ENCODE data around the gene KSR2.
"Not testable (repeated sequence)": the region's sequence is repeated elsewhere in the genome, so short reads cannot be mapped to it uniquely, and the experiment has no call there.

KSR2 gene

DNA sequence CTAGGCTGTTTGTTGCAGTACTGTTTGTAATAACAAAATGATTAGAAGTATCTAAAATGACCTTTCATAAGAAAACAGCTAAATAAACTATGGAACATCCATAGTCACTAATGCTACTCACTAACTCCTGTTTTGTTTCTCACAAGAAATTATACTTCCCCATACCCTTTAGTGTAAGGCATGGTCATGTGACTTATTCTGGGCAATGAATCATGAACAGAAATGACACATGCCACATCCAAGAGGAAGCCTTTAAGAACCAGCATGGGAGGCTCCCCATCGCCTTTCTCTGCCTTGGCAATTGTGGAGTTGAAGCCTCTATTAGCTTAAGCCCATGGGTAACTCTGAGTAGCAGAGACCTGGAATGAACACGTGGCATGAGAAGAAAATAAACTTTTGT is 49.3 kb downstream of the KSR2 start:
- ATAC-seq: peak; percentile 42
- no peak overlapping the region for H3K27ac Mint-ChIP-seq
- H3K36me3 Mint-ChIP-seq: no peaks in the 10 kb centered on the region
- H3K4me1 Mint-ChIP-seq: no peaks in the 10 kb centered on the region
- no peak for DNase-seq (ENCODE audit: low spot score in 2 of 2)
- no peaks in the 10 kb centered on the region for H3K9me3 Mint-ChIP-seq
- no peak overlapping the region for H3K4me3 Mint-ChIP-seq

DNA sequence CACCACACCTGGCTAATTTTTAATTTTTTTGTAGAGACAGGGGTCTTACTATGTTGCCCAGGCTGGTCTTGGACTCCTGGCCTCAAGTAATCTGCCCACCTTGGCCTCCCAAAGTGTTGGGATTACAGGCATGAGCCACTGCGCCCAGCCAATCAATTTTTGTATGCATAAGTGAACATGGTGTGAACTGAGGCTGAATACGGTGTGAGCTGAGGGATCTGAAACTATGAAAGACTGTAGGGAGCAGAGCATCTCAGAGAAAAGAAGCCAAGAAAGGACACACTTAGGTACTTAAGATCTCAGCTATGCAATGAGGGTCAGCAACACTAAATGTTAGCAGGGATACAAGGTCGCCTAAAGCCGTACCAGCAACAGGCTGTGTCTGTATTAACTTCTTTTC is 54.1 kb downstream of the KSR2 start:
- H3K4me3 Mint-ChIP-seq: no peak overlapping the region
- H3K36me3 Mint-ChIP-seq: no peaks in the 10 kb centered on the region
- DNase-seq (ENCODE audit: low spot score in 2 of 2): no peak
- H3K9me3 Mint-ChIP-seq: peaks cover 9% of the 10 kb centered on the region
- H3K4me1 Mint-ChIP-seq: no peaks in the 10 kb centered on the region
- no peak overlapping the region for H3K27ac Mint-ChIP-seq
- no peak for ATAC-seq

DNA sequence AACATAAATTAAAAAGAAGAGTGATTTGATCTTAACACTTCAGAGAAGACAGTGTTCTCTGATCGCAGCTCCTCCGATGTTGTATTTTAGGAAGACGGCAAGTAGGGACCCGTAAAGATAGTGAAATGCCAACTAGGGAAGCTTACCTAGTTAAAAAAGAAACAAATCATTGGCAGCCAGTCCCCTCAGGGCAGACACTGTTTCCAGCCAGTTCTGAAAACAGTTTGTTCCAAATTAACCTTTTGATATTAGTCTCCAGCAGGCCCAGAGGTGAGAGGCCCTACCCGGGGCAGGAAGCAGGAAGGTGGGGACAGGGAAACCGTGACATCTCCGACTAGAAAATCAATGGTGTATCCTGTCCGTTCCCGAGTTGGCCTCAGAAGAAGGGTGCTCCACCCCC is 56.0 kb downstream of the KSR2 start:
- no peaks in the 10 kb centered on the region for H3K4me1 Mint-ChIP-seq
- no peak overlapping the region for H3K4me3 Mint-ChIP-seq
- DNase-seq (ENCODE audit: low spot score in 2 of 2) (no peak), ATAC-seq (no peak)
- no peaks in the 10 kb centered on the region for H3K36me3 Mint-ChIP-seq
- peaks cover 9% of the 10 kb centered on the region for H3K9me3 Mint-ChIP-seq
- H3K27ac Mint-ChIP-seq: no peak overlapping the region

DNA sequence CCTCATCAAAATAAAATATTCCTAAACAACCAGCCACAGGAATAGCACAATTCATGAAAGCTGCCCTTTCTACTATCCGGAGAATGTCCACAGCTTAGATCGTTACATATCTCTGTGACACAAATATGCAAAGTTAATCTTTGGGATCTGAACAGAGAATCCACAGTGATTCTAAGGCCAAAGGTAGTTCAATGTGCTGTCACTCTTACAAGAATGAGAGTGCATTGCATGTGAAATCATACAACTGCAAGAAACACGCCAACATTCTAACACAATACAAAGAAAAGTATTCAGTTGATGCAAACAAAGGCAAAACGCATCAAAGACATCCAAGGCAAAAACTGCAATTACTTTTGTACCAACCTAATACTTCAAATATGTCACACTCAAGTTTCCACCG is 60.4 kb downstream of the KSR2 start:
- H3K4me1 Mint-ChIP-seq: no peaks in the 10 kb centered on the region
- ATAC-seq (no peak), DNase-seq (ENCODE audit: low spot score in 2 of 2) (no peak)
- no peak overlapping the region for H3K27ac Mint-ChIP-seq
- H3K4me3 Mint-ChIP-seq: no peak overlapping the region
- no peaks in the 10 kb centered on the region for H3K36me3 Mint-ChIP-seq
- H3K9me3 Mint-ChIP-seq: peaks cover 9% of the 10 kb centered on the region

DNA sequence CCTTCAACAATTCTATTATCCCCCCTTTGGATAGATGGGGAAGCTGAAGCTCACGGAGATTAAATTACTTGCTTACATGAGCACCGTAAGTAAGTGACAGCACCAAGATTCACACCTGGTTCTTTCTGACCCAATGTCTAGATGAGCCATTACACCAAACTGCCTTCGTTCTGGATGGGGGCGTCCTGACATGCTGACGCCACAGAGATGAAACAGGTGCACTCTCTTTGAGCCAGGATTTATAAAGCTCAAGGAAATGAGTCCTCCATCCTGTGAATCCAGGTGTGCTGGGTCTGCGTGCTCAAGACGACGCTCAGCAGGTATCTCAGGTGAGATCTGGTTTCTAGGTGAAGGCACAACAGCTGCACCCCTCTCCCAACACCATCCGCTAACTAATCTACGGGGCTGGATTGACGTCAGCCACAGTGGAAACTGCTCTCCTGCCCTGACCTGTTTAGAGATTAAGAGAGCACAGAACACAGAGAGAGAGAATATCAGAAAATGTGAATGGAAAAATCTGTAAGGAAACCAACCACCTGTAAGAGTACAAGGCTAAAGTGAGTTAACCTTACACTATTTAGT is 61.6 kb downstream of the KSR2 start:
- DNase-seq (ENCODE audit: low spot score in 2 of 2) (no peak), ATAC-seq (no peak)
- H3K27ac Mint-ChIP-seq: no peak overlapping the region
- H3K4me3 Mint-ChIP-seq: no peak overlapping the region
- H3K36me3 Mint-ChIP-seq: no peaks in the 10 kb centered on the region
- no peaks in the 10 kb centered on the region for H3K4me1 Mint-ChIP-seq
- H3K9me3 Mint-ChIP-seq: peaks cover 9% of the 10 kb centered on the region

DNA sequence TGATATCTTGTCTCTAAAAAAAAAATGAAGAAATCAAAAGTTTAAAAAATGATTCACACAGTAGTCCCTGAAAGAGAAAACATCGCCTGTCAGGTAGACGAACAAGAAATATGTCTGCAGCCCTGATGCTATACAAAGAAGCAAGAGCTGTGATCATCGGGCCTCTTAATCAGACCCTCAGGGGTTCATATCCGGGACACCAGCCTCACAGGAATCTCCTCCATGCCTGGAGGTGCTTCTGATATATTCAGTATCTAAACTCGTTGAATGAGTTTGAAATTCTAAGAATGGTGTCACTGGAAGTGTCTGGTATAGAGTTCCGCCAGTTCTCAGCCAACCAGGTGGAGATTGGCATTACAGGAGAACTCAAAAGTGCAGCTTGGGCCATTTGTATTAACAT is 64.7 kb downstream of the KSR2 start:
- H3K27ac Mint-ChIP-seq: no peak overlapping the region

DNA sequence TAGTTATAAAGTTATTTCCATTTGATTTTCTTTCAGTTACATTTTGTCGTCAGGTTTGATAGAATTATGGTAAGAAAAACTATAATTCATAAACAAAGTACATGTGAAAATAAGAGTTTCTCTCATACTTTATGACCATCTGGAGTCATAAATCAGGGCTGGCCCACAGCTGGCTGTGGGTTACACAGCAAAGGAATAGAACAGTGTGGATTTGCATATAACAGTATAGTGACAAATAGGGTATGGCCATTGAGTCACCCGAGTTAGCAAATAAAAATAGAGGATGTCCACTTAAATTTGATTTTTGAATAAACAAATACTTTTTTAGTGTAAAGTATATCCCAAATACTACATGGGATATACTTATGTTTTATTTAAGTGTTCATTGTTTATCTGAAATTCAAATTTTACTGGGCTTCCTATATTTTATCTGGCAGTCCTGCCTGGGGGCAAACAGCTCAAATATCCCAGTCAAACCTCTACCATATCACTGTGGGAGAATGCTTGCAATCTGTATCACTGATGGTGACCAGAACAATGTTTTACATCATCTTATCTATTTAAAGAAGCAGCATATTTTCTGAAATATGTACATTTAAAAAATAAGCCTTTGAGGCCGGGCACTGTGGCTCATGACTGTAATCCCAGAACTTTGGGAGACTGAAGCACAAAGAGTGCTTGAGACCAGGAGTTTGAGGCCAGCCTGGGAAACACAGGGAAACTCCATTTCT is 65.5 kb downstream of the KSR2 start:
- Mint-ChIP-seq H3K36me3 (no peaks in the 10 kb centered on the region), H3K4me1 (no peaks in the 10 kb centered on the region), H3K4me3 (no peak overlapping the region), H3K27ac (no peak overlapping the region), H3K9me3 (no peaks in the 10 kb centered on the region)
- ATAC-seq (no peak), DNase-seq (ENCODE audit: low spot score in 2 of 2) (no peak)

More for the DNA sequence above, 64.7 kb downstream of the KSR2 start:
- Mint-ChIP-seq H3K4me1 (no peaks in the 10 kb centered on the region), H3K36me3 (no peaks in the 10 kb centered on the region), H3K4me3 (no peak overlapping the region), H3K9me3 (no peaks in the 10 kb centered on the region)
- DNase-seq (ENCODE audit: low spot score in 2 of 2): no peak
- ATAC-seq: no peak

DNA sequence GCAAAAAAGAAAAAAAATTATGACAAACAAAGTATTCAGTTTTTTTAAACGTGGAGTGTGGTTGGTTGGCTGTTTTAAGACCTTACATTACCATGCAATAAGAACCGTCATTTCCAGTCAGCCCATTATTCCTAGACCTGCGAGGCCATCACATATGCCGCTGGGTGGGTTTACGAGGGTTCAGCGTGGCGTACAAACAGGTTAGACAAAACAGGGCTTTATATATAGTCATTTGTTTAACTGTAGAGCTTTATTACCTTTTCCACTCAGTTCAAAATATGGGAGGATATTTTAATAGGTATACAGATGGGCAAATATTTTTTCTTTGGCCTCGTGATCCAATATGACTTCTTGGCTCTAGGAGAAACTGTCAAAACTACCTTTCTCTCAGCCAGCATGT is 67.2 kb downstream of the KSR2 start:
- Mint-ChIP-seq H3K27ac (no peak overlapping the region), H3K36me3 (no peaks in the 10 kb centered on the region), H3K9me3 (no peaks in the 10 kb centered on the region), H3K4me1 (no peaks in the 10 kb centered on the region), H3K4me3 (no peak overlapping the region)
- DNase-seq (ENCODE audit: low spot score in 2 of 2) (no peak), ATAC-seq (no peak)

DNA sequence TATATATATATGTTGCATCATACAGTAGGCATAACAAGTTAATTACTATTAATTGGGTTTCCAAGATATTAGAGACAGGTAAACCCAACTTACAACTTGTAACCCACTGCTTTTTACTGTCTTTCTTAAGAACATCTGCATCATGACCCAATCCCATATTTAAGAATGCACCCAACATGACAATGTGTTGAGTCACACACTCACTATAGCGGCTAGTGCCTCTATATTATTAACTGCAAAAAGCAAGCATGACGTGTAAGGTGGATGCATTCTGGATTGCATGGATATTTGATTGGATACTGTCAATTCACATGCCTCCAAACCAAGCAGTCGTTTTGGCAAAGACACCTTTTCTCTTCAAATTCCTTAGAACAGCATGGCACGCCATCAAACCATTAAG is 68.2 kb downstream of the KSR2 start:
- Mint-ChIP-seq H3K9me3 (no peaks in the 10 kb centered on the region), H3K36me3 (no peaks in the 10 kb centered on the region), H3K27ac (no peak overlapping the region), H3K4me1 (no peaks in the 10 kb centered on the region), H3K4me3 (no peak overlapping the region)
- no peak for ATAC-seq
- DNase-seq (ENCODE audit: low spot score in 2 of 2): no peak

DNA sequence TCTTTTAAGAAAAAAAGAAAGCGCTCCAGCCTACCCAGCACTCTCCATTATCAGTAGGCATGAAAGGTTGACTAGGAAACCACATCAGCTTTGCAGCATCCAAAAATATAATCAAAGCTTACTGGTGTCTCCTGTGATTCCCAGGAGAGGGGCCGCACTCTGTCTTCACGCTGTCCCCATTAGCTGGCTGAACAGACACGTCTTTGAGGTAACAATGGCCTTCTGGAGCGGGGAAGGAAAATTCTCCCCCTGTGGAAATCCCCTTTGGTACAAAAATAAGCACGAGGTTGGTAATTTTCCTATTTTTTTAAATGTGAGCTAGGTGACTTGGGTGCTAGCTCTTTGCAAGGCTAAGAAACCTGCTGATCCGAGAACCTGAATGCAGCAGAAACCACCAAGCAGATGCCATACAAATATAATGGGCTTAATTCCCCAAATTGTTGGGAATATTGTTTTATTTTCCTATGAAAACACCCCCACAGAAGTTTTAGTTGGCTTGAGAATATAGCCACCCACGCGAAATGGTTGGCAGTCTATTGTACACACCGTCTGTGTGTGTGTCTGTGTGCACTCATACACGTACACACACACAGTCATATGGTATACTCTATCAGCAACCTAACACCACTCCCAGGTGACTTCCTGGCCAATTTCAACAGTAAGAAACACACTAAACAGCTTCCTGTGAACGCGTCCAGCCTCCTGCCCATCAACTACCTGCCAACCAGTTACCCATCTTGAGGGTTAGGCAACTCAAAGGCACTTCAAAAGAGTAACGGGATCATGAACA is 71.2 kb downstream of the KSR2 start:
- Mint-ChIP-seq H3K27ac (no peak overlapping the region), H3K4me3 (no peak overlapping the region), H3K36me3 (no peaks in the 10 kb centered on the region), H3K4me1 (no peaks in the 10 kb centered on the region), H3K9me3 (no peaks in the 10 kb centered on the region)
- DNase-seq (ENCODE audit: low spot score in 2 of 2) (no peak), ATAC-seq (no peak)

DNA sequence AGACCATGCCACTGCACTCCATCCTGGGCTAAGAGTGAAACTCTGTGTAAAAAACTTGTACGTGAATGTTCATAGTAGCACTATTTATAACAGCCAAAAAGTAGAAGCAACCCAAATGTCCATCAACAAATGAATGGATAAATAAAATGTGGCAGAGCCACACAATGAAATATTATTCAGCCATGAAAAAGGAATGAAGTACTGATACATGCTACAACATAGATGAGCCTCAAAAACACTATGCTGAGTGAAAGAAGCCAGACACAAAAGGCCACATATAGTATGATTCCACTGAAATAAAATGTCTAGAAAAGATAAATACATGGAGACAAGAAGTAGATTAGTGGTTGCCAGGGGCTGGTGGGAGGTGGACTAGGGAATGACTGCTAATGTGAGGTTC is 72.8 kb downstream of the KSR2 start:
- Mint-ChIP-seq H3K4me1 (no peaks in the 10 kb centered on the region), H3K36me3 (no peaks in the 10 kb centered on the region), H3K27ac (no peak overlapping the region), H3K9me3 (no peaks in the 10 kb centered on the region), H3K4me3 (no peak overlapping the region)
- no peak for DNase-seq (ENCODE audit: low spot score in 2 of 2)
- ATAC-seq: no peak

DNA sequence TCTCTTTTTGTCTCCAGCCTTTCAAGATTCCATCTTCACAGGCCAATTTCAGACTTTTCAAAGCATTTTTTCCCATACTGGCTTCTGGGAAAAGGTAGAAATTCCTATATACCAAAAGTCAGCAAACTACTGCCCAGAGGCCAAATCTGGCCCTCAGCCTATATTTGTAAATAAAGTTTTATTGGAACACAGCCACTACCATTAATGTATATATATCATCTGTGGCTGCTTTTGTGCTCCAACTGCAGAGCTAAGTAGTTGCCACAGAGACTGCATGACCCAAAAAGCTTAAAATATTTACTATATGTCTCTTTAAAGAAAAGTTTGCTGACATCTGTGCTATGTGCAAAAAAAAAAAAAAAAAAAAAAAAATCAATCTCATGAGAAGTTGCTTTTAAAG is 76.3 kb downstream of the KSR2 start:
- H3K36me3 Mint-ChIP-seq: no peaks in the 10 kb centered on the region
- no peaks in the 10 kb centered on the region for H3K4me1 Mint-ChIP-seq
- DNase-seq (ENCODE audit: low spot score in 2 of 2): no peak
- no peak overlapping the region for H3K27ac Mint-ChIP-seq
- no peak for ATAC-seq
- H3K9me3 Mint-ChIP-seq: no peaks in the 10 kb centered on the region
- H3K4me3 Mint-ChIP-seq: no peak overlapping the region

DNA sequence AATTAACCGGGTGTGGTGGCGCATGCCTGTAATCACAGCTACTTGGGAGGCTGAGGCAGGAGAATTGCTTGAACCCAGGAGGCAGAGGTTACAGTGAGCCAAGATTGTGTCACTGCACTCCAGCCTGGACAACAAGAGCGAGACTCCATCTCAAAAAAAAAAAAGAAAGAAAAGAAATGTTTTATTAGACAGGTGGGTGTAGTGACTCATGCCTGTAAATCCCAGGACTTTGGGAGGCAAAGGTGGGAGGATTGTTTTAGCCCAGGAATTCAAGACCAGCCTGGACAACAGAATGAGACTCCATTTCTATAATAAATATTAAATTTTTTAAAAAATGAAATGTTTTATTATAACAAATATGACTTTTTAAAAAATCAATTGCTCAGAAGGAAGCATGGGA is 77.5 kb downstream of the KSR2 start:
- not testable (repeated sequence) for DNase-seq (ENCODE audit: low spot score in 2 of 2); H3K4me3 Mint-ChIP-seq; H3K36me3 Mint-ChIP-seq; ATAC-seq; H3K9me3 Mint-ChIP-seq; H3K27ac Mint-ChIP-seq; H3K4me1 Mint-ChIP-seq

DNA sequence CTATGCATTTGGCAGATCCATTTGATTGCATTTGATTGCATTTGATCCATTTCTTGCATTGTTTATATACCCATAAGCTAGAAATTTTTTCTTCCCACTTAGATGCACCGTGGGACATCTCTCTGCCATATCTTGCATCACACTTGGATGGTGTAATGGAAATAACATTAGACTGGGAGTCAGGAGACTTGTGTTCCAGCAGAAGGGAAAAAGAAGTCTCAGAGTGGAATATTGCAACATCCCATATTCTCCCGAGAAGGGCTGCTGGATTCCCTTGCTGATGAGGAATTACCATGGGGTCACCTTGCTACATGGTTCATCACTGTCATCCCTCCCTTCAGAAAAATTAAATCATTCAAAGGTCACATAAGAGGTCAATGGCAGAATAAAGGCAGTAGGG is 78.1 kb downstream of the KSR2 start:
- Mint-ChIP-seq H3K4me1 (no peaks in the 10 kb centered on the region), H3K4me3 (no peak overlapping the region), H3K27ac (no peak overlapping the region), H3K9me3 (no peaks in the 10 kb centered on the region), H3K36me3 (no peaks in the 10 kb centered on the region)
- no peak for DNase-seq (ENCODE audit: low spot score in 2 of 2)
- no peak for ATAC-seq

DNA sequence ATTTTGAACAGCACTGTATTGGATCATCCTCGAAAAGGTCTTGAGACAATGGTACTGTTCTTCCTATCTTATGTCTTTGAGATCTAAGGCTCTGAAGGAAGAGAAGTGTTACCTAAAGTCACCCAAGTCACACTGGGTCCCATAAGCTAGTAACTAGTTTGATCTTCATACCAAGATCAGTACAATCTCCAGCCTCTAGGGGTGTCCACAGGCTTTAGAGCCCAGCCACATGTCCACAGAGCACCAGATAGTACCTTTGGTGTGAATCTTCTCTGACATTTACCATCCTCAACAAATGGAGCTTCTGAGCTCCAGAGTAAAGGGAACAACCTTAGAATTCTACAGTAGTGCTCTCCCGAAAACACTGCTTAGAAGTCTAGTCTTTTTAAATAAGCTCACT is 78.7 kb downstream of the KSR2 start:
- no peaks in the 10 kb centered on the region for H3K36me3 Mint-ChIP-seq
- DNase-seq (ENCODE audit: low spot score in 2 of 2) (no peak), ATAC-seq (no peak)
- H3K9me3 Mint-ChIP-seq: no peaks in the 10 kb centered on the region
- no peak overlapping the region for H3K27ac Mint-ChIP-seq
- no peaks in the 10 kb centered on the region for H3K4me1 Mint-ChIP-seq
- H3K4me3 Mint-ChIP-seq: no peak overlapping the region

DNA sequence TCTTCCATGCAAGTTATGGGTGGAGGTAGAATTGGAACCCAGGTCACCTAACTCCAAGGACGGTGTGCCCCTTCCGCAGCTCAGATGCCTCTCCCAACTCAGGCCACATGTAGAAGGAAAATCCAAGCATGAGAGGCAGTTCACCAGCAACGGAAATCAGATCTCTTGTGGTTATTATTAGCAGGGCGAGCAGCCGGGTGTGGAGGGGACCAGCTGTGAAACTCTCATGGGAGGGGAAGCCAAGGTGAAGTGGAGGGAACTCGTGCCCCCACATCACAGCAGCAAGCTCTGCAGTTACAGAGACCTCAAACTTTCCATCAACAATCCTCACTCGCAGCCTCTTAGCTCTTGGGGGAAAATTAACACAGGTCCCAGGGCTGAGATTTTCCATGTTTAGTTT is 79.7 kb downstream of the KSR2 start:
- Mint-ChIP-seq H3K27ac (no peak overlapping the region), H3K36me3 (no peaks in the 10 kb centered on the region), H3K9me3 (no peaks in the 10 kb centered on the region), H3K4me3 (no peak overlapping the region), H3K4me1 (no peaks in the 10 kb centered on the region)
- DNase-seq (ENCODE audit: low spot score in 2 of 2) (no peak), ATAC-seq (no peak)

Measured in stimulated activated effector memory CD8-positive, alpha-beta T cell treated with anti-CD3 and anti-CD28 coated beads, Interleukin-12 subunit alpha, Interleukin-12 subunit beta, amount 100 ng/mL, for 72 hours (primary cell).